Measurements from ENCODE around the gene LRRC1. TPM values are rescaled to one million over a fixed set of nuclear protein-coding genes. Genes with fewer than 3 reads are reported as not detected.

The LRRC1 gene
- total and polyA plus RNA-seq, 2 donors (not counting 1 experiment from before 2014, with no cell fraction given): 3.8 to 12.1 TPM

DNA sequence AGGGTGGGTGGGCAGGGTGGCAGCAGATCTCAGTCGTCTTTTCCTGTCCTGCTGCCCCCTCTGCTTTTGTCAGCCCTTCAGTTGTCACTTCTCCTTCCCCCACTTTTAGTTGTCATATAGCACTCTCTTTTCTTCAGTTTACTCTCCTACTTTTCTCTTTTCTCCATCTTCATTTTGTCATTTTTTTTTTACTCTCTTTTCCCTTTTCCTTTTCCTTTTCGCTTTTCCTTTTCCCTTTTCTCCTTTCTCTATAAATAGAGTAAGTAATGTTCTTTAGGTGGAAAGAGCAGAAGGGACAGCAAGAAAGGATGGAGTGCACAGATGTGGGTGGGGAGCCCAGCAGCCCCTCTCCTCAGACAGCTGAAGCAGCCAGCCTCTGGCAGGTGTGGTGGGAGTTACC is 108.6 kb downstream of the LRRC1 start:
- no peaks in the 10 kb centered on the region for H3K79me2 ChIP-seq (ENCODE audit: control insufficient read depth, insufficient read depth, low read length)
- TF ChIP-seq EZH2 (IDR thresholded peaks at IDR 0.05; ENCODE audit: low read length, missing control alignments): no peak
- TF ChIP-seq, protein P1, sequence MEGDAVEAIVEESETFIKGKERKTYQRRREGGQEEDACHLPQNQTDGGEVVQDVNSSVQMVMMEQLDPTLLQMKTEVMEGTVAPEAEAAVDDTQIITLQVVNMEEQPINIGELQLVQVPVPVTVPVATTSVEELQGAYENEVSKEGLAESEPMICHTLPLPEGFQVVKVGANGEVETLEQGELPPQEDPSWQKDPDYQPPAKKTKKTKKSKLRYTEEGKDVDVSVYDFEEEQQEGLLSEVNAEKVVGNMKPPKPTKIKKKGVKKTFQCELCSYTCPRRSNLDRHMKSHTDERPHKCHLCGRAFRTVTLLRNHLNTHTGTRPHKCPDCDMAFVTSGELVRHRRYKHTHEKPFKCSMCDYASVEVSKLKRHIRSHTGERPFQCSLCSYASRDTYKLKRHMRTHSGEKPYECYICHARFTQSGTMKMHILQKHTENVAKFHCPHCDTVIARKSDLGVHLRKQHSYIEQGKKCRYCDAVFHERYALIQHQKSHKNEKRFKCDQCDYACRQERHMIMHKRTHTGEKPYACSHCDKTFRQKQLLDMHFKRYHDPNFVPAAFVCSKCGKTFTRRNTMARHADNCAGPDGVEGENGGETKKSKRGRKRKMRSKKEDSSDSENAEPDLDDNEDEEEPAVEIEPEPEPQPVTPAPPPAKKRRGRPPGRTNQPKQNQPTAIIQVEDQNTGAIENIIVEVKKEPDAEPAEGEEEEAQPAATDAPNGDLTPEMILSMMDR (conservative IDR thresholded peaks at IDR 0.05 in 1 of 2, IDR thresholded peaks at IDR 0.05 in 1 of 2; ENCODE audit: low read depth in 1 of 2, low read length in 2 of 2): no peak
- no peak overlapping the region for H3K9ac ChIP-seq (ENCODE audit: insufficient read depth, low read length)
- H2AFZ ChIP-seq (ENCODE audit: low read length): no peak overlapping the region
- no peaks in the 10 kb centered on the region for H4K20me1 ChIP-seq (ENCODE audit: control insufficient read depth, extremely low read depth, insufficient read depth, low read length)
- H3K4me3 ChIP-seq (replicated peaks in 1 of 4; ENCODE audit: control extremely low read depth in 1 of 4, insufficient read depth in 1 of 4, low read depth in 3 of 4, low read length in 4 of 4): no peak overlapping the region
- H3K27me3 ChIP-seq (ENCODE audit: control insufficient read depth, insufficient read depth, low read length): no peaks in the 10 kb centered on the region
- no peaks in the 10 kb centered on the region for H3K4me1 ChIP-seq (ENCODE audit: control insufficient read depth, extremely low read depth, insufficient read depth, low read length)
- H3K9me3 ChIP-seq (ENCODE audit: control insufficient read depth, insufficient read depth, low read depth, low read length): no peaks in the 10 kb centered on the region
- H3K27ac ChIP-seq (ENCODE audit: insufficient read depth, low read length): no peak overlapping the region
- no peaks in the 10 kb centered on the region for H3K36me3 ChIP-seq (ENCODE audit: control insufficient read depth, insufficient read depth, low read length)
- H3K4me2 ChIP-seq (ENCODE audit: extremely low read depth, insufficient read depth, low read length): no peak overlapping the region
- DNase-seq (ENCODE audit: low read depth in 2 of 2): no peak

GRCh38 chr6:53906103-53906502 is 111.3 kb downstream of the LRRC1 start:
- Histone ChIP-seq H3K9me3 (ENCODE audit: control insufficient read depth, insufficient read depth, low read depth, low read length) (no peaks in the 10 kb centered on the region), H3K9ac (ENCODE audit: insufficient read depth, low read length) (no peak overlapping the region), H3K4me3 (replicated peaks in 1 of 4; ENCODE audit: control extremely low read depth in 1 of 4, insufficient read depth in 1 of 4, low read depth in 3 of 4, low read length in 4 of 4) (no peak overlapping the region), H3K36me3 (ENCODE audit: control insufficient read depth, insufficient read depth, low read length) (no peaks in the 10 kb centered on the region), H3K27me3 (ENCODE audit: control insufficient read depth, insufficient read depth, low read length) (no peaks in the 10 kb centered on the region), H4K20me1 (ENCODE audit: control insufficient read depth, extremely low read depth, insufficient read depth, low read length) (no peaks in the 10 kb centered on the region), H3K79me2 (ENCODE audit: control insufficient read depth, insufficient read depth, low read length) (no peaks in the 10 kb centered on the region), H3K4me1 (ENCODE audit: control insufficient read depth, extremely low read depth, insufficient read depth, low read length) (no peaks in the 10 kb centered on the region), H3K4me2 (ENCODE audit: extremely low read depth, insufficient read depth, low read length) (no peak overlapping the region), H2AFZ (ENCODE audit: low read length) (no peak overlapping the region), H3K27ac (ENCODE audit: insufficient read depth, low read length) (no peak overlapping the region)
- DNase-seq (ENCODE audit: low read depth in 2 of 2): no peak
- TF ChIP-seq, protein P1 (conservative IDR thresholded peaks at IDR 0.05 in 1 of 2, IDR thresholded peaks at IDR 0.05 in 1 of 2; ENCODE audit: low read depth in 1 of 2, low read length in 2 of 2): no peak
- TF ChIP-seq EZH2 (IDR thresholded peaks at IDR 0.05; ENCODE audit: low read length, missing control alignments): no peak

GRCh38 chr6:53906842-53907241 is 112.0 kb downstream of the LRRC1 start:
- Histone ChIP-seq H3K4me3 (replicated peaks in 1 of 4; ENCODE audit: control extremely low read depth in 1 of 4, insufficient read depth in 1 of 4, low read depth in 3 of 4, low read length in 4 of 4) (no peak overlapping the region), H3K36me3 (ENCODE audit: control insufficient read depth, insufficient read depth, low read length) (no peaks in the 10 kb centered on the region), H3K4me1 (ENCODE audit: control insufficient read depth, extremely low read depth, insufficient read depth, low read length) (no peaks in the 10 kb centered on the region), H3K27ac (ENCODE audit: insufficient read depth, low read length) (no peak overlapping the region), H3K27me3 (ENCODE audit: control insufficient read depth, insufficient read depth, low read length) (no peaks in the 10 kb centered on the region), H3K9me3 (ENCODE audit: control insufficient read depth, insufficient read depth, low read depth, low read length) (no peaks in the 10 kb centered on the region), H3K79me2 (ENCODE audit: control insufficient read depth, insufficient read depth, low read length) (no peaks in the 10 kb centered on the region), H3K9ac (ENCODE audit: insufficient read depth, low read length) (no peak overlapping the region), H2AFZ (ENCODE audit: low read length) (no peak overlapping the region), H3K4me2 (ENCODE audit: extremely low read depth, insufficient read depth, low read length) (no peak overlapping the region), H4K20me1 (ENCODE audit: control insufficient read depth, extremely low read depth, insufficient read depth, low read length) (no peaks in the 10 kb centered on the region)
- no peak for TF ChIP-seq EZH2 (IDR thresholded peaks at IDR 0.05; ENCODE audit: low read length, missing control alignments)
- TF ChIP-seq, protein P1 (conservative IDR thresholded peaks at IDR 0.05 in 1 of 2, IDR thresholded peaks at IDR 0.05 in 1 of 2; ENCODE audit: low read depth in 1 of 2, low read length in 2 of 2): no peak
- peak in 1 of 2 donors; percentile 82 for DNase-seq (ENCODE audit: low read depth in 2 of 2)

Measured in fibroblast of lung (primary cell).